Common myeloid progenitor, CD34-positive (primary cell): ENCODE measurements around the gene LY6G6F.

Experiments
- CTCF ChIA-PET: fragments of 350-600 bp; sonication (Branson Sonifier 250); formaldehyde crosslinking; loops from one replicate; lab custom pipeline; 2021; ENCODE audit warnings: antibody characterized with exemption; lab: Charles Lee
- POLR2A ChIA-PET: fragments of 350-600 bp; sonication (Branson Sonifier 250); formaldehyde crosslinking; loops from one replicate; lab custom pipeline; 2021; ENCODE audit warnings: antibody characterized with exemption; lab: Charles Lee
- DNase-seq, 3 donors: peaks; one replicate each; pipeline versions ENCODE4 v3.0.0 to v3.0.0-alpha.2; 2013
- H3K27ac ChIP-seq, 2 experiments: 1 replicate in 1 of 2; 2 replicates in 1 of 2; pipeline ENCODE4 v1.7.0; 2013; ENCODE audit warnings: inconsistent platforms in 2 of 2, low read length in 2 of 2, mild to moderate bottlenecking in 2 of 2, low read depth in 1 of 2, moderate library complexity in 1 of 2; ENCODE audit not compliant: severe bottlenecking in 2 of 2, insufficient read depth in 1 of 2, poor library complexity in 1 of 2
- H3K27me3 ChIP-seq, 5 experiments: replicated peaks in 2 of 5; 1 replicate in 3 of 5; 2 replicates in 2 of 5; pipeline versions ENCODE4 v1.6.1 to v1.7.0; 2013; ENCODE audit warnings: low read length in 4 of 5, mild to moderate bottlenecking in 2 of 5, moderate library complexity in 2 of 5, inconsistent platforms in 1 of 5; ENCODE audit not compliant: insufficient read depth in 5 of 5, control insufficient read depth in 4 of 5
- H3K36me3 ChIP-seq, 4 experiments: 1 replicate in 2 of 4; 2 replicates in 2 of 4; pipeline versions ENCODE4 v1.6.1 to v1.7.0; 2013; ENCODE audit warnings: low read length in 3 of 4, control low read depth in 1 of 4, mild to moderate bottlenecking in 1 of 4; ENCODE audit not compliant: control insufficient read depth in 4 of 4, insufficient read depth in 4 of 4
- H3K4me1 ChIP-seq, 4 experiments: 1 replicate in 3 of 4; 2 replicates in 1 of 4; pipeline versions ENCODE4 v1.6.1 to v1.7.1; 2013; ENCODE audit warnings: low read length in 3 of 4, mild to moderate bottlenecking in 3 of 4, control low read depth in 1 of 4, inconsistent platforms in 1 of 4, moderate library complexity in 1 of 4; ENCODE audit not compliant: control insufficient read depth in 4 of 4, insufficient read depth in 4 of 4; ENCODE audit errors: control extremely low read depth in 1 of 4
- H3K4me3 ChIP-seq, 7 experiments: 1 replicate in 4 of 7; 2 replicates in 3 of 7; pipeline versions ENCODE4 v1.5.1 to v1.7.0; 2013; ENCODE audit warnings: mild to moderate bottlenecking in 7 of 7, low read length in 6 of 7, moderate library complexity in 6 of 7, inconsistent platforms in 2 of 7, low read depth in 2 of 7, control low read depth in 1 of 7; ENCODE audit not compliant: insufficient read depth in 4 of 7, control insufficient read depth in 1 of 7; ENCODE audit errors: extremely low read depth in 1 of 7
- H3K9me3 ChIP-seq, 5 experiments: 1 replicate in 4 of 5; 2 replicates in 1 of 5; pipeline versions ENCODE4 v1.6.1 to v1.7.1; 2013; ENCODE audit warnings: low read length in 4 of 5, mild to moderate bottlenecking in 2 of 5, inconsistent platforms in 1 of 5, low read depth in 1 of 5, moderate library complexity in 1 of 5; ENCODE audit not compliant: control insufficient read depth in 4 of 5, insufficient read depth in 2 of 5; ENCODE audit errors: control extremely low read depth in 1 of 5
- WGBS: methylation state at CpG from one replicate; pipeline ENCODE4 v1.1.5; 2013; ENCODE audit not compliant: insufficient coverage; 5-methylcytosine and 5-hydroxymethylcytosine counted together

LY6G6F gene

GRCh38 chr6:31732029-31732428 lies 25.4 kb downstream of the LY6G6F start:
- 80% methylated on average over 1 of the region's 3 CpGs for WGBS
- no peak for DNase-seq
- H3K27me3 ChIP-seq: no peaks in the 10 kb centered on the region
- H3K27ac ChIP-seq: no peak overlapping the region
- ChIA-PET CTCF (interaction anchor here (0.6 to 19.7 kb wide), 7 partner anchors 9 to 94 kb away, joined by 3 to 268 read pairs (median 3); partner anchors contain the start of genes LY6G5C and SAPCD1), POLR2A (interaction anchor here (1.1 kb wide), 1 partner anchor 8 kb away, joined by 4 read pairs; the partner anchor contains the start of gene MSH5)
- H3K36me3 ChIP-seq: peaks cover 11 to 41% (median 32%) of the 10 kb centered on the region in 4 experiments
- no peaks in the 10 kb centered on the region for H3K9me3 ChIP-seq
- no peak overlapping the region for H3K4me3 ChIP-seq
- H3K4me1 ChIP-seq: peaks cover 10 to 72% (median 61%) of the 10 kb centered on the region in 4 experiments

GRCh38 chr6:31733734-31734133 lies 27.1 kb downstream of the LY6G6F start:
- ChIA-PET POLR2A (interaction anchor here (0.6 kb wide), 1 partner anchor 536 kb away, joined by 3 read pairs; no protein-coding TSS in a partner anchor), CTCF (interaction anchor here (0.9 to 19.7 kb wide), 4 partner anchors 10 to 84 kb away, joined by 3 to 268 read pairs (median 6); partner anchors contain the start of gene SAPCD1)
- Histone ChIP-seq H3K4me3 (peak overlapping the region in 6 of 7 experiments; percentile 26 to 100 (median 96)), H3K27ac (peak overlapping the region; percentile 99), H3K9me3 (no peaks in the 10 kb centered on the region), H3K4me1 (peaks cover 12 to 72% (median 60%) of the 10 kb centered on the region in 4 experiments), H3K36me3 (peaks cover 11 to 39% (median 28%) of the 10 kb centered on the region in 4 experiments), H3K27me3 (no peaks in the 10 kb centered on the region)
- WGBS: 94% methylated on average over 4 of the region's 4 CpGs
- no peak for DNase-seq

- no CpG with 5 or more reads among the region's 2 CpGs for WGBS
- no peaks in the 10 kb centered on the region for H3K27me3 ChIP-seq
- CTCF ChIA-PET: interaction anchor here (0.9 to 19.7 kb wide), 4 partner anchors 20 to 84 kb away, joined by 3 to 268 read pairs (median 6); partner anchors contain the start of gene SAPCD1
- peaks cover 17 to 71% (median 61%) of the 10 kb centered on the region in 4 experiments for H3K4me1 ChIP-seq
- peaks cover 11 to 39% (median 28%) of the 10 kb centered on the region in 4 experiments for H3K36me3 ChIP-seq
- POLR2A ChIA-PET: interaction anchor here (1.3 to 2.2 kb wide), 2 partner anchors 72 to 128 kb away, joined by 4 to 7 read pairs; partner anchors contain the start of genes LSM2 and NEU1
- no peak for DNase-seq
- H3K27ac ChIP-seq: peak overlapping the region; percentile 99
- no peaks in the 10 kb centered on the region for H3K9me3 ChIP-seq
- peak overlapping the region; percentile 80 to 100 (median 96) for H3K4me3 ChIP-seq
Observed at GRCh38 chr6:31734247-31734820, 27.7 kb downstream of the LY6G6F start.

- H3K9me3 ChIP-seq: no peaks in the 10 kb centered on the region
- CTCF ChIA-PET: interaction anchor here (1.0 to 19.7 kb wide), 5 partner anchors 10 to 34 kb away, joined by 3 to 268 read pairs (median 6); partner anchors contain the start of gene SAPCD1
- DNase-seq: peak; percentile 74 to 91 (median 89)
- H3K4me3 ChIP-seq: peak overlapping the region; percentile 80 to 100 (median 96)
- H3K27me3 ChIP-seq: no peaks in the 10 kb centered on the region
- POLR2A ChIA-PET: interaction anchor here (0.7 to 3.3 kb wide), 6 partner anchors 7 to 128 kb away, joined by 4 to 21 read pairs (median 6); partner anchors contain the start of genes HSPA1B, LSM2 and NEU1
- peak overlapping the region; percentile 99 for H3K27ac ChIP-seq
- H3K36me3 ChIP-seq: peaks cover 11 to 39% (median 28%) of the 10 kb centered on the region in 4 experiments
- H3K4me1 ChIP-seq: peaks cover 18 to 68% (median 64%) of the 10 kb centered on the region in 4 experiments
- WGBS: under 1% methylated on average over 14 of the region's 18 CpGs
Observed at GRCh38 chr6:31734821-31735406, 28.2 kb downstream of the LY6G6F start.

GRCh38 chr6:31736021-31736767 lies 29.5 kb downstream of the LY6G6F start, which contains the start of gene CLIC1:
CLIC1 (minus strand) TSS chr6:31736530; CDS start chr6:31736300, 230 bp downstream.
- ChIA-PET CTCF (interaction anchor here (1.4 to 19.7 kb wide), 6 partner anchors 8 to 95 kb away, joined by 6 to 268 read pairs (median 7); partner anchors contain the start of genes DDAH2, HSPA1B and SAPCD1), POLR2A (interaction anchor here (0.6 to 3.3 kb wide), 10 partner anchors 9 to 176 kb away, joined by 3 to 21 read pairs (median 6); partner anchors contain the start of genes ABHD16A, C6orf47, HSPA1B and LSM2)

GRCh38 chr6:31736768-31737314 lies 30.2 kb downstream of the LY6G6F start:
- peak overlapping the region; percentile 99 for H3K27ac ChIP-seq
- H3K4me3 ChIP-seq: peak overlapping the region in 6 of 7 experiments; percentile 92 to 100 (median 96)
- peaks cover 8 to 27% (median 20%) of the 10 kb centered on the region in 4 experiments for H3K36me3 ChIP-seq
- peaks cover 22 to 73% (median 62%) of the 10 kb centered on the region in 4 experiments for H3K4me1 ChIP-seq
- no peaks in the 10 kb centered on the region for H3K27me3 ChIP-seq
- POLR2A ChIA-PET: interaction anchor here (0.6 to 4.0 kb wide), 14 partner anchors 9 to 1221 kb away, joined by 3 to 21 read pairs (median 6); partner anchors contain the start of genes ABHD16A, C6orf47, CSNK2B and GPANK1
- CTCF ChIA-PET: interaction anchor here (1.3 to 19.7 kb wide), 9 partner anchors 8 to 222 kb away, joined by 3 to 268 read pairs (median 9); partner anchors contain the start of genes DDAH2, HSPA1B, MPIG6B and NELFE
- peak in 1 of 3 donors; percentile 38 for DNase-seq
- no peaks in the 10 kb centered on the region for H3K9me3 ChIP-seq
- 1% methylated on average over 10 of the region's 10 CpGs for WGBS

More at GRCh38 chr6:31736021-31736767, 29.5 kb downstream of the LY6G6F start, which contains the start of gene CLIC1:
- 0% methylated on average over 9 of the region's 24 CpGs for WGBS
- H3K4me3 ChIP-seq: peak within 1 kb of the TSS; percentile 80 to 100 (median 96)
- no peaks in the 10 kb centered on the region for H3K27me3 ChIP-seq
- H3K9me3 ChIP-seq: no peaks in the 10 kb centered on the region
- H3K27ac ChIP-seq: peak within 1 kb of the TSS; percentile 99
- peak; percentile 65 to 90 (median 86) for DNase-seq
- H3K36me3 ChIP-seq: peaks cover 9 to 30% (median 25%) of the 10 kb centered on the region in 4 experiments
- H3K4me1 ChIP-seq: peaks cover 22 to 68% (median 60%) of the 10 kb centered on the region in 4 experiments
